GM12878 (cell line): ENCODE data around the gene VTI1A. TPM values are rescaled to one million over a fixed set of nuclear protein-coding genes. Genes with fewer than 3 reads are reported as not detected.

Experiments used
- ATAC-seq: fragments of 200-7000 bp; cut with Tn5 transposase; 3 replicates; pipeline ENCODE4 v1.9.1; 2020; ENCODE audit warnings: mild to moderate bottlenecking, moderate library complexity
- BruUV-seq: library from RNA; stranded (reverse); fragments of 400-500 nt; replicated peaks from 2 replicates; lab custom pipeline; 2021; lab: Mats Ljungman, UMichigan
- CTCF ChIA-PET: fragments of 300-600 bp; sonication (Branson Sonifier 250); formaldehyde crosslinking; extraction: SDS; loops from one replicate; lab custom pipeline; 2021; ENCODE audit warnings: inconsistent platforms; lab: Yijun Ruan, JAX
- POLR2A ChIA-PET: fragments of 350-600 bp; formaldehyde crosslinking; extraction: SDS; loops from one replicate; lab custom pipeline; 2021; ENCODE audit warnings: inconsistent platforms; lab: Charles Lee
- RAD21 ChIA-PET: fragments of 300-600 bp; sonication (Branson Sonifier 250); formaldehyde crosslinking; loops from one replicate; lab custom pipeline; 2023; ENCODE audit warnings: antibody characterized with exemption; ENCODE audit not compliant: unreplicated experiment; lab: Charles Lee
- SMC1A ChIA-PET: fragments of 300-600 bp; sonication (Branson Sonifier 250); formaldehyde crosslinking; loops from one replicate; lab custom pipeline; 2023; ENCODE audit not compliant: unreplicated experiment, uncharacterized antibody; lab: Charles Lee
- DNase-seq: peaks from one replicate; pipeline ENCODE4 v3.0.0-alpha.2; 2011; ENCODE audit warnings: low read depth, low spot score
- FAIRE-seq: peaks from 3 replicates; lab custom pipeline; 2011; peaks lifted over from hg19 to GRCh38; lab: Jason Lieb, UNC
- H2AFZ ChIP-seq: 2 replicates; pipeline ENCODE4 v1.6.0; 2011; ENCODE audit warnings: low read depth, low read length, control low read depth; ENCODE audit not compliant: control insufficient read depth
- H3K27ac ChIP-seq: 2 replicates; pipeline ENCODE4 v1.5.1; 2011; ENCODE audit warnings: control low read depth; ENCODE audit not compliant: control insufficient read depth, insufficient read depth
- H3K27me3 ChIP-seq, 2 experiments: replicated peaks in 1 of 2; 2 replicates each; pipeline versions ENCODE4 v1.6.0 to v1.6.1; 2011; ENCODE audit warnings: low read length in 1 of 2; ENCODE audit not compliant: control insufficient read depth in 2 of 2, insufficient read depth in 2 of 2
- H3K36me3 ChIP-seq, 2 experiments: 2 replicates each; pipeline ENCODE4 v1.5.1; 2011; ENCODE audit warnings: low read length in 1 of 2; ENCODE audit not compliant: control insufficient read depth in 2 of 2, insufficient read depth in 2 of 2
- H3K4me1 ChIP-seq: 2 replicates; pipeline ENCODE4 v1.6.1; 2011; ENCODE audit warnings: mild to moderate bottlenecking, low read length, moderate library complexity, mixed read lengths; ENCODE audit not compliant: control insufficient read depth, insufficient read depth
- H3K4me2 ChIP-seq: 2 replicates; pipeline ENCODE4 v1.6.0; 2011; ENCODE audit warnings: control low read depth; ENCODE audit not compliant: control insufficient read depth, insufficient read depth
- H3K4me3 ChIP-seq: fragments of 200-600 bp; sonication (generic); 2 replicates; pipeline ENCODE4 v1.5.1; 2016
- H3K79me2 ChIP-seq: 2 replicates; pipeline ENCODE4 v1.6.0; 2011; ENCODE audit warnings: low read length; ENCODE audit not compliant: control insufficient read depth, insufficient read depth
- H3K9ac ChIP-seq: 2 replicates; pipeline ENCODE4 v1.8.0; 2011; ENCODE audit warnings: low read length, control low read depth, mixed read lengths; ENCODE audit not compliant: control insufficient read depth, insufficient read depth
- H3K9me3 ChIP-seq: replicated peaks from 3 replicates; pipeline ENCODE4 v1.5.1; 2011; ENCODE audit warnings: mild to moderate bottlenecking, low read length; ENCODE audit not compliant: control insufficient read depth, insufficient read depth
- H4K20me1 ChIP-seq: 2 replicates; pipeline ENCODE4 v1.6.0; 2011; ENCODE audit not compliant: control insufficient read depth, insufficient read depth
- CREM ChIP-seq: IDR thresholded peaks from 2 replicates; pipeline ENCODE4 v1.6.1; 2014; ENCODE audit warnings: antibody characterized with exemption, low read depth
- EP300 ChIP-seq, 2 experiments: fragments of 150-350 bp in 1 of 2; IDR thresholded peaks; 2 replicates each; pipeline ENCODE4 v1.6.1; 2011 to 2012; ENCODE audit warnings: low read depth in 2 of 2, low read length in 2 of 2, borderline replicate concordance in 1 of 2, improper control_type of control experiment in 1 of 2, inconsistent platforms in 1 of 2; ENCODE audit not compliant: control insufficient read depth in 1 of 2
- EZH2 ChIP-seq: IDR thresholded peaks from 2 replicates; pipeline ENCODE4 v1.6.1; 2012; ENCODE audit warnings: low read depth, mild to moderate bottlenecking, control low read depth, inconsistent platforms, low read length, borderline replicate concordance; ENCODE audit not compliant: control insufficient read depth
- HCFC1 ChIP-seq: fragments of 150-350 bp; IDR thresholded peaks from 2 replicates; pipeline ENCODE4 v1.6.1; 2014; ENCODE audit warnings: low read length
- HDAC2 ChIP-seq: fragments of 200-600 bp; sonication (generic); IDR thresholded peaks from 2 replicates; pipeline ENCODE4 v1.6.1; 2017
- HDGF ChIP-seq: fragments of 450-650 bp; IDR thresholded peaks from 2 replicates; pipeline ENCODE4 v1.6.1; 2016; ENCODE audit warnings: antibody characterized with exemption
- IKZF1 ChIP-seq: fragments of 450-650 bp; conservative IDR thresholded peaks from 2 replicates; pipeline ENCODE4 v1.6.1; 2017; ENCODE audit warnings: antibody characterized with exemption, mild to moderate bottlenecking
- MYC ChIP-seq: IDR thresholded peaks from 2 replicates; pipeline ENCODE4 v1.6.1; 2011; ENCODE audit warnings: mild to moderate bottlenecking, low read length, moderate library complexity, inconsistent platforms; ENCODE audit not compliant: insufficient read depth, insufficient replicate concordance, insufficient read length, severe bottlenecking
- NFXL1 ChIP-seq: fragments of 450-650 bp; IDR thresholded peaks from 2 replicates; pipeline ENCODE4 v1.6.1; 2017; ENCODE audit warnings: antibody characterized with exemption, mild to moderate bottlenecking, borderline replicate concordance
- SREBF2 ChIP-seq: IDR thresholded peaks from 2 replicates; pipeline ENCODE4 v1.6.1; 2012; ENCODE audit warnings: mild to moderate bottlenecking, low read length
- TAF1 ChIP-seq: IDR thresholded peaks from 2 replicates; pipeline ENCODE4 v1.6.1; 2011; ENCODE audit warnings: mild to moderate bottlenecking, low read depth, low read length, borderline replicate concordance
- TARDBP ChIP-seq: IDR thresholded peaks from 2 replicates; pipeline ENCODE4 v1.6.1; 2016; ENCODE audit warnings: borderline replicate concordance
- YBX1 ChIP-seq: fragments of 450-650 bp; IDR thresholded peaks from 2 replicates; pipeline ENCODE4 v1.6.1; 2016; ENCODE audit warnings: antibody characterized with exemption
- in situ Hi-C: fragments of 300-500 bp; cut with MboI; formaldehyde crosslinking; loops from 9 replicates; pipeline ENCODE4 v1.14.3; 2018; ENCODE audit warnings: mixed read lengths
- intact Hi-C: fragments of 100-400 bp; cut with micrococcal nuclease; formaldehyde crosslinking; loops from one replicate; pipeline ENCODE4 v1.14.2; 2022; ENCODE audit not compliant: unreplicated experiment
- polyA plus RNA-seq, 11 experiments: library from polyadenylated mRNA; depleted of rRNA in 4 of 11; unstranded in 6 of 11; stranded (reverse) in 5 of 11; fragments of >200 nt; fragmentation: Nextera tagmentation in 4 of 11; fragmentation: Illumina TruSeq in 1 of 11; extraction: Ambion mirVana in 4 of 11; extraction: Trizol in 1 of 11; gene quantifications; 1 replicate in 1 of 11; 2 replicates in 10 of 11; pipeline versions ENCODE4 v1.2.1 to v1.2.3, GENCODE V29; 2011 to 2016; ENCODE audit warnings: inconsistent platforms in 2 of 11, missing spikeins in 2 of 11, low read depth in 1 of 11
- total RNA-seq, 4 experiments: library from RNA; depleted of rRNA in 3 of 4; stranded (reverse); fragments of >200 nt in 3 of 4; fragmentation: Illumina TruSeq in 1 of 4; extraction: Trizol in 1 of 4; gene quantifications; 2 replicates each; pipeline versions ENCODE4 v1.2.1 to v1.2.3, GENCODE V29; 2013 to 2021
- TF ChIP-seq, protein P1 (sequence below): fragments of 450-650 bp; IDR thresholded peaks from 2 replicates; pipeline ENCODE4 v1.6.1; 2017; ENCODE audit warnings: borderline replicate concordance
- TF ChIP-seq, protein P2 (sequence below): fragments of 450-650 bp; IDR thresholded peaks from 2 replicates; pipeline ENCODE4 v1.6.1; 2017; ENCODE audit warnings: antibody characterized with exemption, mild to moderate bottlenecking, moderate library complexity
- TF ChIP-seq, protein P3 (sequence below): IDR thresholded peaks from 2 replicates; pipeline ENCODE4 v1.6.1; 2011; ENCODE audit warnings: low read depth, mild to moderate bottlenecking, low read length, moderate library complexity, borderline replicate concordance; ENCODE audit errors: extremely low read depth
- TF ChIP-seq, protein P4 (sequence below): fragments of 450-650 bp; IDR thresholded peaks from 2 replicates; pipeline ENCODE4 v1.6.1; 2014; ENCODE audit warnings: mild to moderate bottlenecking
- TF ChIP-seq, protein P5 (sequence below): IDR thresholded peaks from 2 replicates; pipeline ENCODE4 v1.6.1; 2012; ENCODE audit warnings: low read length, inconsistent platforms

VTI1A gene
- total and polyA plus RNA-seq, 10 of the 15 experiments (the other 5 are each of a cell fraction or from before 2014, with no cell fraction given) = 12.4 to 43.2 (median 27.5) TPM

DNA sequence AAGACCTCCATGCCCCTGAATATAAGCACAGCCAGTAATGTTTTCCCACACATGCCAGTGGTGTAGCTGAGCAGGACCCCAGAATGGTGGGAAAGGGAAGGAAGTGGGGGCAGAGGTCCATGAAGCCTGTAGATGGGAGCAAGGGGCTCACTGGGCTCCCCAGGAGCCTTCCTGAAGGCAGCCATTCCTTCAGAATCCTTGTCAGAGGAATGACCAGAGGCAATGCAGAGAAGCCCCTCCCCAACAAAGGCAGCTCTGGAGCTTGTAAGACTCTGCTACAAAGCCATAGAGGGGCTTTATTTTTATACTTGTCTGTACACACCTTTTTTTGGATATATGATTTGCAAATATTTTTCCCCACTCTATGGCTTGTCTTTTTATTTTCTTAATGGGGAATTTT, 338.1 kb downstream of the VTI1A start:
- intact Hi-C loops (no loop called here), in situ Hi-C loops (no loop called here)
- no peak overlapping the region for H3K9ac ChIP-seq
- H3K79me2 ChIP-seq = no peaks in the 10 kb centered on the region
- POLR2A ChIA-PET = no interaction called here
- DNase-seq = no peak
- H4K20me1 ChIP-seq = no peaks in the 10 kb centered on the region
- H3K4me2 ChIP-seq = no peak overlapping the region
- RAD21 ChIA-PET = no interaction called here
- TF ChIP-seq TAF1 (no peak), HDAC2 (no peak), EZH2 (no peak), HDGF (no peak), IKZF1 (no peak), NFXL1 (no peak), TARDBP (no peak), EP300 (IDR thresholded peaks at IDR 0.05; ENCODE audit: borderline replicate concordance in 1 of 2, control insufficient read depth in 1 of 2, low read depth in 2 of 2, low read length in 2 of 2) (no peak), MYC (no peak), CREM (no peak), SREBF2 (no peak), YBX1 (no peak), HCFC1 (no peak)
- TF ChIP-seq, protein P1, sequence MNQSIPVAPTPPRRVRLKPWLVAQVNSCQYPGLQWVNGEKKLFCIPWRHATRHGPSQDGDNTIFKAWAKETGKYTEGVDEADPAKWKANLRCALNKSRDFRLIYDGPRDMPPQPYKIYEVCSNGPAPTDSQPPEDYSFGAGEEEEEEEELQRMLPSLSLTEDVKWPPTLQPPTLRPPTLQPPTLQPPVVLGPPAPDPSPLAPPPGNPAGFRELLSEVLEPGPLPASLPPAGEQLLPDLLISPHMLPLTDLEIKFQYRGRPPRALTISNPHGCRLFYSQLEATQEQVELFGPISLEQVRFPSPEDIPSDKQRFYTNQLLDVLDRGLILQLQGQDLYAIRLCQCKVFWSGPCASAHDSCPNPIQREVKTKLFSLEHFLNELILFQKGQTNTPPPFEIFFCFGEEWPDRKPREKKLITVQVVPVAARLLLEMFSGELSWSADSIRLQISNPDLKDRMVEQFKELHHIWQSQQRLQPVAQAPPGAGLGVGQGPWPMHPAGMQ = no peak
- TF ChIP-seq, protein P2, sequence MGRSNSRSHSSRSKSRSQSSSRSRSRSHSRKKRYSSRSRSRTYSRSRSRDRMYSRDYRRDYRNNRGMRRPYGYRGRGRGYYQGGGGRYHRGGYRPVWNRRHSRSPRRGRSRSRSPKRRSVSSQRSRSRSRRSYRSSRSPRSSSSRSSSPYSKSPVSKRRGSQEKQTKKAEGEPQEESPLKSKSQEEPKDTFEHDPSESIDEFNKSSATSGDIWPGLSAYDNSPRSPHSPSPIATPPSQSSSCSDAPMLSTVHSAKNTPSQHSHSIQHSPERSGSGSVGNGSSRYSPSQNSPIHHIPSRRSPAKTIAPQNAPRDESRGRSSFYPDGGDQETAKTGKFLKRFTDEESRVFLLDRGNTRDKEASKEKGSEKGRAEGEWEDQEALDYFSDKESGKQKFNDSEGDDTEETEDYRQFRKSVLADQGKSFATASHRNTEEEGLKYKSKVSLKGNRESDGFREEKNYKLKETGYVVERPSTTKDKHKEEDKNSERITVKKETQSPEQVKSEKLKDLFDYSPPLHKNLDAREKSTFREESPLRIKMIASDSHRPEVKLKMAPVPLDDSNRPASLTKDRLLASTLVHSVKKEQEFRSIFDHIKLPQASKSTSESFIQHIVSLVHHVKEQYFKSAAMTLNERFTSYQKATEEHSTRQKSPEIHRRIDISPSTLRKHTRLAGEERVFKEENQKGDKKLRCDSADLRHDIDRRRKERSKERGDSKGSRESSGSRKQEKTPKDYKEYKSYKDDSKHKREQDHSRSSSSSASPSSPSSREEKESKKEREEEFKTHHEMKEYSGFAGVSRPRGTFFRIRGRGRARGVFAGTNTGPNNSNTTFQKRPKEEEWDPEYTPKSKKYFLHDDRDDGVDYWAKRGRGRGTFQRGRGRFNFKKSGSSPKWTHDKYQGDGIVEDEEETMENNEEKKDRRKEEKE = no peak
- TF ChIP-seq, protein P3, sequence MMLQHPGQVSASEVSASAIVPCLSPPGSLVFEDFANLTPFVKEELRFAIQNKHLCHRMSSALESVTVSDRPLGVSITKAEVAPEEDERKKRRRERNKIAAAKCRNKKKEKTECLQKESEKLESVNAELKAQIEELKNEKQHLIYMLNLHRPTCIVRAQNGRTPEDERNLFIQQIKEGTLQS = no peak
- TF ChIP-seq, protein P4, sequence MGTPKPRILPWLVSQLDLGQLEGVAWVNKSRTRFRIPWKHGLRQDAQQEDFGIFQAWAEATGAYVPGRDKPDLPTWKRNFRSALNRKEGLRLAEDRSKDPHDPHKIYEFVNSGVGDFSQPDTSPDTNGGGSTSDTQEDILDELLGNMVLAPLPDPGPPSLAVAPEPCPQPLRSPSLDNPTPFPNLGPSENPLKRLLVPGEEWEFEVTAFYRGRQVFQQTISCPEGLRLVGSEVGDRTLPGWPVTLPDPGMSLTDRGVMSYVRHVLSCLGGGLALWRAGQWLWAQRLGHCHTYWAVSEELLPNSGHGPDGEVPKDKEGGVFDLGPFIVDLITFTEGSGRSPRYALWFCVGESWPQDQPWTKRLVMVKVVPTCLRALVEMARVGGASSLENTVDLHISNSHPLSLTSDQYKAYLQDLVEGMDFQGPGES = no peak
- TF ChIP-seq, protein P5, sequence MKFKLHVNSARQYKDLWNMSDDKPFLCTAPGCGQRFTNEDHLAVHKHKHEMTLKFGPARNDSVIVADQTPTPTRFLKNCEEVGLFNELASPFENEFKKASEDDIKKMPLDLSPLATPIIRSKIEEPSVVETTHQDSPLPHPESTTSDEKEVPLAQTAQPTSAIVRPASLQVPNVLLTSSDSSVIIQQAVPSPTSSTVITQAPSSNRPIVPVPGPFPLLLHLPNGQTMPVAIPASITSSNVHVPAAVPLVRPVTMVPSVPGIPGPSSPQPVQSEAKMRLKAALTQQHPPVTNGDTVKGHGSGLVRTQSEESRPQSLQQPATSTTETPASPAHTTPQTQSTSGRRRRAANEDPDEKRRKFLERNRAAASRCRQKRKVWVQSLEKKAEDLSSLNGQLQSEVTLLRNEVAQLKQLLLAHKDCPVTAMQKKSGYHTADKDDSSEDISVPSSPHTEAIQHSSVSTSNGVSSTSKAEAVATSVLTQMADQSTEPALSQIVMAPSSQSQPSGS = no peak
- no peaks in the 10 kb centered on the region; the same call in 2 of the 3 replicates for H3K9me3 ChIP-seq
- no peak overlapping the region for H2AFZ ChIP-seq
- H3K4me3 ChIP-seq = no peak overlapping the region
- no peak for ATAC-seq
- no peaks in the 10 kb centered on the region for H3K4me1 ChIP-seq
- H3K27me3 ChIP-seq = no peaks in the 10 kb centered on the region
- no peaks in the 10 kb centered on the region for H3K36me3 ChIP-seq
- SMC1A ChIA-PET = interaction anchor here (0.6 kb wide), 1 partner anchor 66 kb away, joined by 4 read pairs; no protein-coding TSS in a partner anchor
- H3K27ac ChIP-seq = no peak overlapping the region
- BruUV-seq = no TSS peak
- CTCF ChIA-PET = no interaction called here
- FAIRE-seq = no peak
